SK-N-SH treated with all-trans-retinoic acid at 6 μM for 48 hours (cell line): Measurements from ENCODE around the gene DOC2A.

Source experiments
- ARNTL ChIP-seq: fragments of 450-650 bp; formaldehyde crosslinking; IDR thresholded peaks from 2 replicates; pipeline ENCODE4 v1.5.0; 2020; ENCODE audit warnings: low read depth, mild to moderate bottlenecking, moderate library complexity, borderline replicate concordance
- BACH2 ChIP-seq: fragments of 250-450 bp; sonication (Bioruptor Pico); IDR thresholded peaks from 2 replicates; pipeline ENCODE4 v1.9.0; 2021; ENCODE audit warnings: mild to moderate bottlenecking, borderline replicate concordance
- CREB5 ChIP-seq: fragments of 250-450 bp; sonication (Bioruptor Pico); IDR thresholded peaks from 2 replicates; pipeline ENCODE4 v1.5.1; 2020; ENCODE audit warnings: low read depth, mild to moderate bottlenecking, moderate library complexity
- PATZ1 ChIP-seq: fragments of 250-450 bp; sonication (Bioruptor Pico); IDR thresholded peaks from 2 replicates; pipeline ENCODE4 v1.8.0; 2020; ENCODE audit warnings: mild to moderate bottlenecking, moderate library complexity, borderline replicate concordance
- POU6F1 ChIP-seq: fragments of 250-450 bp; sonication (Bioruptor Pico); IDR thresholded peaks from 2 replicates; pipeline ENCODE4 v1.8.0; 2021; ENCODE audit warnings: low read depth, mild to moderate bottlenecking, moderate library complexity, borderline replicate concordance
- SNAI2 ChIP-seq: fragments of 250-450 bp; sonication (Bioruptor Pico); IDR thresholded peaks from 2 replicates; pipeline ENCODE4 v1.5.0; 2020; ENCODE audit warnings: mild to moderate bottlenecking, moderate library complexity
- ZFP3 ChIP-seq: fragments of 250-450 bp; sonication (Bioruptor Pico); IDR thresholded peaks from 2 replicates; pipeline ENCODE4 v1.5.0; 2020; ENCODE audit warnings: mild to moderate bottlenecking, moderate library complexity
- ZFP30 ChIP-seq: fragments of 450-650 bp; formaldehyde crosslinking; IDR thresholded peaks from 2 replicates; pipeline ENCODE4 v1.5.0; 2022; ENCODE audit warnings: mild to moderate bottlenecking, moderate library complexity
- ZNF70 ChIP-seq: fragments of 450-650 bp; formaldehyde crosslinking; IDR thresholded peaks from 2 replicates; pipeline ENCODE4 v1.5.0; 2020; ENCODE audit warnings: mild to moderate bottlenecking, moderate library complexity

GRCh38 chr16:30006095-30006473 lies 4.7 kb downstream of the DOC2A start:
- no peak for TF ChIP-seq ZFP3
- no peak for TF ChIP-seq CREB5
- no peak for TF ChIP-seq PATZ1
- no peak for TF ChIP-seq POU6F1
- no peak for TF ChIP-seq ARNTL
- TF ChIP-seq SNAI2 (CRISPR knock-in tag): no peak
- no peak for TF ChIP-seq BACH2 (CRISPR knock-in tag)
- TF ChIP-seq ZFP30 (CRISPR knock-in tag): no peak
- no peak for TF ChIP-seq ZNF70 (CRISPR knock-in tag)
